Measurements from ENCODE around the gene FOLR1.

Gene FOLR1

GRCh38 chr11:72223615-72224563, 31.9 kb downstream of the FOLR1 start:
- peak; percentile 56 for DNase-seq (ENCODE audit: low spot score)

- no peak for DNase-seq (ENCODE audit: low spot score)
These were observed 32.8 kb downstream of the FOLR1 start, which contains the start of gene INPPL1 for GRCh38 chr11:72224564-72225410. Gene INPPL1 (plus strand): TSS chr11:72224767. CDS start chr11:72224985, 218 bp downstream.

GRCh38 chr11:72225411-72225951, 33.5 kb downstream of the FOLR1 start:
- no peak for DNase-seq (ENCODE audit: low spot score)

- DNase-seq (ENCODE audit: low spot score) = no peak
These were observed 34.8 kb downstream of the FOLR1 start for GRCh38 chr11:72226701-72227100.

- no peak for DNase-seq (ENCODE audit: low spot score)
These were observed 35.6 kb downstream of the FOLR1 start for GRCh38 chr11:72227316-72228228.

- DNase-seq (ENCODE audit: low spot score) = no peak
These were observed 36.4 kb downstream of the FOLR1 start for GRCh38 chr11:72228229-72228843.

GRCh38 chr11:72228844-72229231, 36.9 kb downstream of the FOLR1 start:
- no peak for DNase-seq (ENCODE audit: low spot score)

GRCh38 chr11:72229336-72229924, 37.5 kb downstream of the FOLR1 start:
- no peak for DNase-seq (ENCODE audit: low spot score)

GRCh38 chr11:72229925-72230763, 38.2 kb downstream of the FOLR1 start:
- DNase-seq (ENCODE audit: low spot score) = no peak

GRCh38 chr11:72230764-72231365, 38.9 kb downstream of the FOLR1 start:
- DNase-seq (ENCODE audit: low spot score) = no peak

- DNase-seq (ENCODE audit: low spot score) = no peak
These were observed 39.7 kb downstream of the FOLR1 start for GRCh38 chr11:72231396-72232259.

- DNase-seq (ENCODE audit: low spot score) = no peak
These were observed 40.5 kb downstream of the FOLR1 start for GRCh38 chr11:72232260-72233055.

- no peak for DNase-seq (ENCODE audit: low spot score)
These were observed 41.3 kb downstream of the FOLR1 start for GRCh38 chr11:72233056-72233772.

GRCh38 chr11:72233773-72234513, 42.0 kb downstream of the FOLR1 start:
- DNase-seq (ENCODE audit: low spot score) = no peak

- no peak for DNase-seq (ENCODE audit: low spot score)
These were observed 42.5 kb downstream of the FOLR1 start for GRCh38 chr11:72234514-72234830.

- no peak for DNase-seq (ENCODE audit: low spot score)
These were observed 43.0 kb downstream of the FOLR1 start for GRCh38 chr11:72234920-72235319.
